SK-N-SH (cell line): ENCODE measurements around the gene LARP7. TPM values are rescaled to one million over a fixed set of nuclear protein-coding genes. Genes with fewer than 3 reads are reported as not detected.

ENCODE experiments used
- CTCF ChIA-PET: fragments of 300-600, 350-600 bp; formaldehyde crosslinking; extraction: SDS; loops from one replicate; lab custom pipeline; 2021; lab: Yijun Ruan, JAX
- POLR2A ChIA-PET: fragments of 350-600 bp; sonication (Branson Sonifier 250); formaldehyde crosslinking; extraction: SDS; loops from one replicate; lab custom pipeline; 2020; ENCODE audit warnings: antibody characterized with exemption, inconsistent platforms; lab: Yijun Ruan, JAX
- DNase-seq: peaks from one replicate; pipeline ENCODE4 v3.0.0; 2012
- H2AFZ ChIP-seq: fragments of 200-600 bp; sonication (generic); 2 replicates; pipeline ENCODE4 v1.8.1; 2016; ENCODE audit warnings: antibody characterized with exemption, mild to moderate bottlenecking, low read depth
- H3F3A ChIP-seq: fragments of 200-600 bp; sonication (generic); replicated peaks from 2 replicates; pipeline ENCODE3; 2016; ENCODE audit warnings: antibody characterized with exemption, mild to moderate bottlenecking; ENCODE audit not compliant: insufficient read depth
- H3K27ac ChIP-seq, 2 experiments: fragments of 200-500 bp in 1 of 2; fragments of 200-600 bp in 1 of 2; sonication (Bioruptor generic) in 1 of 2; sonication (generic), shearing (Covaris generic) in 1 of 2; 2 replicates each; pipeline versions ENCODE4 v1.5.1 to v1.6.1; 2014 to 2016; ENCODE audit warnings: low read depth in 2 of 2, inconsistent platforms in 1 of 2, low read length in 1 of 2, mild to moderate bottlenecking in 1 of 2, mixed read lengths in 1 of 2
- H3K27me3 ChIP-seq: fragments of 200-600 bp; sonication (generic), shearing (Covaris generic); 2 replicates; pipeline ENCODE4 v1.6.1; 2016; ENCODE audit warnings: mixed run types; ENCODE audit not compliant: insufficient read depth
- H3K36me3 ChIP-seq, 2 experiments: fragments of 200-500 bp in 1 of 2; fragments of 200-600 bp in 1 of 2; sonication (Bioruptor generic) in 1 of 2; sonication (generic) in 1 of 2; replicated peaks in 1 of 2; 2 replicates each; pipeline versions ENCODE3 to v1.5.1; 2014 to 2016; ENCODE audit warnings: low read length in 1 of 2, mild to moderate bottlenecking in 1 of 2; ENCODE audit not compliant: insufficient read depth in 2 of 2, control insufficient read depth in 1 of 2
- H3K4me1 ChIP-seq, 2 experiments: fragments of 200-500 bp in 1 of 2; fragments of 200-600 bp in 1 of 2; sonication (Bioruptor generic) in 1 of 2; sonication (generic), shearing (Covaris generic) in 1 of 2; 2 replicates each; pipeline versions ENCODE4 v1.5.1 to v1.6.1; 2014 to 2016; ENCODE audit warnings: low read depth in 1 of 2, low read length in 1 of 2, mixed run types in 1 of 2; ENCODE audit not compliant: insufficient read depth in 2 of 2, control insufficient read depth in 1 of 2
- H3K4me2 ChIP-seq: fragments of 200-600 bp; sonication (generic), shearing (Covaris generic); 2 replicates; pipeline ENCODE4 v1.6.1; 2017; ENCODE audit warnings: mixed run types
- H3K4me3 ChIP-seq, 2 experiments: fragments of 200-500 bp in 1 of 2; fragments of 200-600 bp in 1 of 2; sonication (Bioruptor generic) in 1 of 2; sonication (generic), shearing (Covaris generic) in 1 of 2; 2 replicates each; pipeline versions ENCODE4 v1.5.1 to v1.8.1; 2014 to 2016; ENCODE audit warnings: low read depth in 2 of 2, inconsistent platforms in 1 of 2, low read length in 1 of 2, mild to moderate bottlenecking in 1 of 2, mixed read lengths in 1 of 2, moderate library complexity in 1 of 2
- H3K79me2 ChIP-seq: fragments of 200-600 bp; sonication (generic); 2 replicates; pipeline ENCODE4 v1.8.1; 2017; ENCODE audit warnings: mild to moderate bottlenecking; ENCODE audit not compliant: insufficient read depth
- H3K9ac ChIP-seq: fragments of 200-600 bp; sonication (generic); 2 replicates; pipeline ENCODE4 v1.6.1; 2017; ENCODE audit warnings: mixed run types
- H3K9me2 ChIP-seq: fragments of 200-600 bp; sonication (generic); 2 replicates; pipeline ENCODE4 v1.6.1; 2017; ENCODE audit warnings: mixed run types
- H3K9me3 ChIP-seq: fragments of 200-600 bp; sonication (generic); 2 replicates; pipeline ENCODE4 v1.6.1; 2017; ENCODE audit warnings: mixed run types, mild to moderate bottlenecking, moderate library complexity
- H4K20me1 ChIP-seq: fragments of 200-600 bp; sonication (generic); 2 replicates; pipeline ENCODE4 v1.6.1; 2017; ENCODE audit warnings: mild to moderate bottlenecking, mixed run types; ENCODE audit not compliant: insufficient read depth
- EP300 ChIP-seq, 2 experiments: IDR thresholded peaks; 2 replicates each; pipeline versions ENCODE4 v1.4.0 to v1.6.1; 2012; ENCODE audit warnings: borderline replicate concordance in 1 of 2, low read depth in 1 of 2, low read length in 1 of 2
- FOXM1 ChIP-seq: IDR thresholded peaks from 2 replicates; pipeline ENCODE4 v1.4.0; 2012; ENCODE audit warnings: low read depth, mild to moderate bottlenecking
- GABPA ChIP-seq: IDR thresholded peaks from 2 replicates; pipeline ENCODE4 v1.4.0; 2012; ENCODE audit warnings: low read depth, mild to moderate bottlenecking
- JUND ChIP-seq: IDR thresholded peaks from 2 replicates; pipeline ENCODE4 v1.4.0; 2012
- MAX ChIP-seq: IDR thresholded peaks from 2 replicates; pipeline ENCODE4 v1.4.0; 2012; ENCODE audit warnings: low read depth
- MEF2A ChIP-seq: IDR thresholded peaks from 2 replicates; pipeline ENCODE4 v1.4.0; 2012; ENCODE audit warnings: low read depth, borderline replicate concordance
- NFIC ChIP-seq: IDR thresholded peaks from 2 replicates; pipeline ENCODE4 v1.4.0; 2012; ENCODE audit warnings: borderline replicate concordance
- POLR2AphosphoS5 ChIP-seq: IDR thresholded peaks from 2 replicates; pipeline ENCODE4 v1.6.1; 2012; ENCODE audit warnings: low read depth, low read length
- TAF1 ChIP-seq: IDR thresholded peaks from 2 replicates; pipeline ENCODE4 v1.6.1; 2012; ENCODE audit warnings: low read depth, mild to moderate bottlenecking, low read length, moderate library complexity, borderline replicate concordance
- TCF12 ChIP-seq: IDR thresholded peaks from 2 replicates; pipeline ENCODE4 v1.4.0; 2012
- TEAD4 ChIP-seq: IDR thresholded peaks from 2 replicates; pipeline ENCODE4 v1.4.0; 2012; ENCODE audit warnings: mild to moderate bottlenecking, borderline replicate concordance; ENCODE audit not compliant: insufficient read depth
- WGBS: methylation state at CpG from one replicate; pipeline ENCODE4 v1.1.6; 2017; ENCODE audit warnings: low lambda C conversion rate; 5-methylcytosine and 5-hydroxymethylcytosine counted together
- polyA plus RNA-seq, 3 experiments: library from polyadenylated mRNA; depleted of rRNA; stranded (reverse); fragments of >200 nt; gene quantifications; 2 replicates each; pipeline ENCODE4 v1.2.3, GENCODE V29; 2012
- TF ChIP-seq, protein P1 (sequence below): IDR thresholded peaks from 2 replicates; pipeline ENCODE4 v1.6.1; 2012; ENCODE audit warnings: mild to moderate bottlenecking, low read depth, low read length, moderate library complexity
- TF ChIP-seq, protein P2 (sequence below): fragments of 150-350 bp; IDR thresholded peaks from 2 replicates; pipeline ENCODE4 v1.6.1; 2016; ENCODE audit warnings: mild to moderate bottlenecking, low read depth, low read length
- TF ChIP-seq, protein P3 (sequence below): IDR thresholded peaks from 2 replicates; pipeline ENCODE4 v1.4.0; 2012; ENCODE audit warnings: low read depth, borderline replicate concordance
- TF ChIP-seq, protein P4 (sequence below): fragments of 200-600 bp; sonication (generic); IDR thresholded peaks from 2 replicates; pipeline ENCODE4 v1.6.1; 2017; ENCODE audit warnings: antibody characterized with exemption, mild to moderate bottlenecking, moderate library complexity

The LARP7 gene
- polyA plus RNA-seq, 1 of the 3 experiments (the other 2 are of a cell fraction): 9.4 TPM

- Histone ChIP-seq H3K4me3 (no peak overlapping the region), H3K27ac (no peak overlapping the region), H3K36me3 (no peaks in the 10 kb centered on the region), H3F3A (no peaks in the 10 kb centered on the region), H3K79me2 (no peaks in the 10 kb centered on the region), H3K9ac (no peak overlapping the region), H3K4me1 (peaks cover 0 to 4% of the 10 kb centered on the region in 2 experiments; a peak in 1 of 4 replicates), H2AFZ (no peak overlapping the region), H3K9me3 (no peaks in the 10 kb centered on the region), H3K4me2 (no peak overlapping the region), H4K20me1 (no peaks in the 10 kb centered on the region), H3K27me3 (peaks cover 11% of the 10 kb centered on the region; the same call in 1 of the 2 replicates), H3K9me2 (no peaks in the 10 kb centered on the region)
- POLR2A ChIA-PET: no interaction called here
- CTCF ChIA-PET: no interaction called here
- WGBS: 62% methylated on average over 3 of the region's 3 CpGs
- no peak for DNase-seq
- TF ChIP-seq NFIC (no peak), GABPA (no peak), TAF1 (no peak), TCF12 (no peak), FOXM1 (no peak), POLR2AphosphoS5 (no peak), EP300 (IDR thresholded peaks at IDR 0.05; ENCODE audit: borderline replicate concordance in 1 of 2, low read depth in 1 of 2, low read length in 1 of 2) (no peak), MAX (no peak), TEAD4 (no peak), JUND (no peak), MEF2A (no peak)
- TF ChIP-seq, protein P1, sequence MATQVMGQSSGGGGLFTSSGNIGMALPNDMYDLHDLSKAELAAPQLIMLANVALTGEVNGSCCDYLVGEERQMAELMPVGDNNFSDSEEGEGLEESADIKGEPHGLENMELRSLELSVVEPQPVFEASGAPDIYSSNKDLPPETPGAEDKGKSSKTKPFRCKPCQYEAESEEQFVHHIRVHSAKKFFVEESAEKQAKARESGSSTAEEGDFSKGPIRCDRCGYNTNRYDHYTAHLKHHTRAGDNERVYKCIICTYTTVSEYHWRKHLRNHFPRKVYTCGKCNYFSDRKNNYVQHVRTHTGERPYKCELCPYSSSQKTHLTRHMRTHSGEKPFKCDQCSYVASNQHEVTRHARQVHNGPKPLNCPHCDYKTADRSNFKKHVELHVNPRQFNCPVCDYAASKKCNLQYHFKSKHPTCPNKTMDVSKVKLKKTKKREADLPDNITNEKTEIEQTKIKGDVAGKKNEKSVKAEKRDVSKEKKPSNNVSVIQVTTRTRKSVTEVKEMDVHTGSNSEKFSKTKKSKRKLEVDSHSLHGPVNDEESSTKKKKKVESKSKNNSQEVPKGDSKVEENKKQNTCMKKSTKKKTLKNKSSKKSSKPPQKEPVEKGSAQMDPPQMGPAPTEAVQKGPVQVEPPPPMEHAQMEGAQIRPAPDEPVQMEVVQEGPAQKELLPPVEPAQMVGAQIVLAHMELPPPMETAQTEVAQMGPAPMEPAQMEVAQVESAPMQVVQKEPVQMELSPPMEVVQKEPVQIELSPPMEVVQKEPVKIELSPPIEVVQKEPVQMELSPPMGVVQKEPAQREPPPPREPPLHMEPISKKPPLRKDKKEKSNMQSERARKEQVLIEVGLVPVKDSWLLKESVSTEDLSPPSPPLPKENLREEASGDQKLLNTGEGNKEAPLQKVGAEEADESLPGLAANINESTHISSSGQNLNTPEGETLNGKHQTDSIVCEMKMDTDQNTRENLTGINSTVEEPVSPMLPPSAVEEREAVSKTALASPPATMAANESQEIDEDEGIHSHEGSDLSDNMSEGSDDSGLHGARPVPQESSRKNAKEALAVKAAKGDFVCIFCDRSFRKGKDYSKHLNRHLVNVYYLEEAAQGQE: no peak
- TF ChIP-seq, protein P2, sequence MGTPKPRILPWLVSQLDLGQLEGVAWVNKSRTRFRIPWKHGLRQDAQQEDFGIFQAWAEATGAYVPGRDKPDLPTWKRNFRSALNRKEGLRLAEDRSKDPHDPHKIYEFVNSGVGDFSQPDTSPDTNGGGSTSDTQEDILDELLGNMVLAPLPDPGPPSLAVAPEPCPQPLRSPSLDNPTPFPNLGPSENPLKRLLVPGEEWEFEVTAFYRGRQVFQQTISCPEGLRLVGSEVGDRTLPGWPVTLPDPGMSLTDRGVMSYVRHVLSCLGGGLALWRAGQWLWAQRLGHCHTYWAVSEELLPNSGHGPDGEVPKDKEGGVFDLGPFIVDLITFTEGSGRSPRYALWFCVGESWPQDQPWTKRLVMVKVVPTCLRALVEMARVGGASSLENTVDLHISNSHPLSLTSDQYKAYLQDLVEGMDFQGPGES: no peak
- TF ChIP-seq, protein P3, sequence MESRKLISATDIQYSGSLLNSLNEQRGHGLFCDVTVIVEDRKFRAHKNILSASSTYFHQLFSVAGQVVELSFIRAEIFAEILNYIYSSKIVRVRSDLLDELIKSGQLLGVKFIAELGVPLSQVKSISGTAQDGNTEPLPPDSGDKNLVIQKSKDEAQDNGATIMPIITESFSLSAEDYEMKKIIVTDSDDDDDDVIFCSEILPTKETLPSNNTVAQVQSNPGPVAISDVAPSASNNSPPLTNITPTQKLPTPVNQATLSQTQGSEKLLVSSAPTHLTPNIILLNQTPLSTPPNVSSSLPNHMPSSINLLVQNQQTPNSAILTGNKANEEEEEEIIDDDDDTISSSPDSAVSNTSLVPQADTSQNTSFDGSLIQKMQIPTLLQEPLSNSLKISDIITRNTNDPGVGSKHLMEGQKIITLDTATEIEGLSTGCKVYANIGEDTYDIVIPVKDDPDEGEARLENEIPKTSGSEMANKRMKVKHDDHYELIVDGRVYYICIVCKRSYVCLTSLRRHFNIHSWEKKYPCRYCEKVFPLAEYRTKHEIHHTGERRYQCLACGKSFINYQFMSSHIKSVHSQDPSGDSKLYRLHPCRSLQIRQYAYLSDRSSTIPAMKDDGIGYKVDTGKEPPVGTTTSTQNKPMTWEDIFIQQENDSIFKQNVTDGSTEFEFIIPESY: no peak
- TF ChIP-seq, protein P4, sequence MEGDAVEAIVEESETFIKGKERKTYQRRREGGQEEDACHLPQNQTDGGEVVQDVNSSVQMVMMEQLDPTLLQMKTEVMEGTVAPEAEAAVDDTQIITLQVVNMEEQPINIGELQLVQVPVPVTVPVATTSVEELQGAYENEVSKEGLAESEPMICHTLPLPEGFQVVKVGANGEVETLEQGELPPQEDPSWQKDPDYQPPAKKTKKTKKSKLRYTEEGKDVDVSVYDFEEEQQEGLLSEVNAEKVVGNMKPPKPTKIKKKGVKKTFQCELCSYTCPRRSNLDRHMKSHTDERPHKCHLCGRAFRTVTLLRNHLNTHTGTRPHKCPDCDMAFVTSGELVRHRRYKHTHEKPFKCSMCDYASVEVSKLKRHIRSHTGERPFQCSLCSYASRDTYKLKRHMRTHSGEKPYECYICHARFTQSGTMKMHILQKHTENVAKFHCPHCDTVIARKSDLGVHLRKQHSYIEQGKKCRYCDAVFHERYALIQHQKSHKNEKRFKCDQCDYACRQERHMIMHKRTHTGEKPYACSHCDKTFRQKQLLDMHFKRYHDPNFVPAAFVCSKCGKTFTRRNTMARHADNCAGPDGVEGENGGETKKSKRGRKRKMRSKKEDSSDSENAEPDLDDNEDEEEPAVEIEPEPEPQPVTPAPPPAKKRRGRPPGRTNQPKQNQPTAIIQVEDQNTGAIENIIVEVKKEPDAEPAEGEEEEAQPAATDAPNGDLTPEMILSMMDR: no peak
Measured at GRCh38 chr4:112700679-112701078, 63.7 kb downstream of the LARP7 start.
